Transverse colon (tissue), 4 donors: ENCODE data around the gene SLC39A6.

Source experiments
- EP300 ChIP-seq: sonication (generic); formaldehyde crosslinking; IDR thresholded peaks from one replicate; pipeline ENCODE4 v1.6.1; 2017; ENCODE audit warnings: antibody characterized with exemption, low read depth
- POLR2A ChIP-seq: fragments of 450-650 bp; IDR thresholded peaks from one replicate; pipeline ENCODE4 v1.6.1; 2016; ENCODE audit warnings: antibody characterized with exemption, mild to moderate bottlenecking, moderate library complexity
- POLR2AphosphoS5 ChIP-seq, 3 donors: sonication (generic); formaldehyde crosslinking; IDR thresholded peaks; one replicate each; pipeline ENCODE4 v1.6.1; 2016; ENCODE audit warnings: antibody characterized with exemption in 3 of 3
- TF ChIP-seq, protein P1 (sequence below), 5 experiments: fragments of 200-600 bp in 3 of 5; fragments of 450-650 bp in 2 of 5; sonication (generic) in 3 of 5; IDR thresholded peaks; 1 replicate in 2 of 5; 2 replicates in 3 of 5; pipeline ENCODE4 v1.5.1; 2016 to 2017; ENCODE audit warnings: antibody characterized with exemption in 5 of 5, inconsistent platforms in 3 of 5, mild to moderate bottlenecking in 2 of 5, moderate library complexity in 1 of 5

DNA sequence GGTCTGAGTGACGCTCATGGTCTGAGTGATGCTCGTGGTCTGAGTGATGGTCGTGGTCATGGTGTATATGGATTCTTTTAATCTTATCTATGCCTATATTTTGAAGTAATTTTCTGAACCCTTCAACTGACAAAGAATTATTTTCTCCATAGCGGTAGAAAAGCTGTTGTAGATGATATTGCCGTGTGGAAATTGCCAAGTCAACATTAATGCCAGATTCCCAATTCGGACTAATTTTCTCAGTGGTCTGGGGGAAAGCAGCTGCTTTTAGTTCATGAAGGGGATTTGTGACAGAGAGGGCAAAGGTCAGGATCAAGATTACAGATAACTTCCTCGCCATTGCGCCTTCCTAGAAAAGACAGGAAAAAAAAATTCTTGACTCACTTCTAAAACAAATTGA is 2.5 kb downstream of the SLC39A6 start:
- TF ChIP-seq POLR2AphosphoS5 (IDR thresholded peaks at IDR 0.05) (no peak), POLR2A (no peak), EP300 (no peak)
- TF ChIP-seq, protein P1, sequence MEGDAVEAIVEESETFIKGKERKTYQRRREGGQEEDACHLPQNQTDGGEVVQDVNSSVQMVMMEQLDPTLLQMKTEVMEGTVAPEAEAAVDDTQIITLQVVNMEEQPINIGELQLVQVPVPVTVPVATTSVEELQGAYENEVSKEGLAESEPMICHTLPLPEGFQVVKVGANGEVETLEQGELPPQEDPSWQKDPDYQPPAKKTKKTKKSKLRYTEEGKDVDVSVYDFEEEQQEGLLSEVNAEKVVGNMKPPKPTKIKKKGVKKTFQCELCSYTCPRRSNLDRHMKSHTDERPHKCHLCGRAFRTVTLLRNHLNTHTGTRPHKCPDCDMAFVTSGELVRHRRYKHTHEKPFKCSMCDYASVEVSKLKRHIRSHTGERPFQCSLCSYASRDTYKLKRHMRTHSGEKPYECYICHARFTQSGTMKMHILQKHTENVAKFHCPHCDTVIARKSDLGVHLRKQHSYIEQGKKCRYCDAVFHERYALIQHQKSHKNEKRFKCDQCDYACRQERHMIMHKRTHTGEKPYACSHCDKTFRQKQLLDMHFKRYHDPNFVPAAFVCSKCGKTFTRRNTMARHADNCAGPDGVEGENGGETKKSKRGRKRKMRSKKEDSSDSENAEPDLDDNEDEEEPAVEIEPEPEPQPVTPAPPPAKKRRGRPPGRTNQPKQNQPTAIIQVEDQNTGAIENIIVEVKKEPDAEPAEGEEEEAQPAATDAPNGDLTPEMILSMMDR (IDR thresholded peaks at IDR 0.05), result no peak
